Ureter (tissue), 1 donor: ENCODE data around the gene ZFHX3. TPM values are rescaled to one million over a fixed set of nuclear protein-coding genes. Genes with fewer than 3 reads are reported as not detected.

Experiments
- DNase-seq: peaks from one replicate; pipeline ENCODE4 v3.0.0-alpha.2; 2020; ENCODE audit warnings: low spot score
- total RNA-seq: library from RNA; stranded (reverse); gene quantifications from one replicate; pipeline ENCODE4 v1.2.4, GENCODE V29; 2023
- donor health status: DM: yes; HTN: yes; CAD: no.

The ZFHX3 gene
- total RNA-seq, 1 donor from 2014 or later = 60.8 TPM

- no peak for DNase-seq
Observed at GRCh38 chr16:73069581-73070262, 21.8 kb upstream of the ZFHX3 start.

GRCh38 chr16:73068541-73069401 is 20.8 kb upstream of the ZFHX3 start:
- peak; percentile 84 for DNase-seq

GRCh38 chr16:73067671-73068540 is 20.0 kb upstream of the ZFHX3 start:
- DNase-seq = no peak

GRCh38 chr16:73066927-73067670 is 19.2 kb upstream of the ZFHX3 start:
- no peak for DNase-seq

GRCh38 chr16:73066331-73066926 is 18.5 kb upstream of the ZFHX3 start:
- DNase-seq = no peak

- DNase-seq = no peak
Observed at GRCh38 chr16:73065632-73066330, 17.9 kb upstream of the ZFHX3 start.

GRCh38 chr16:73064994-73065545 is 17.1 kb upstream of the ZFHX3 start:
- no peak for DNase-seq

GRCh38 chr16:73064212-73064993 is 16.5 kb upstream of the ZFHX3 start:
- no peak for DNase-seq

GRCh38 chr16:73063854-73064211 is 15.9 kb upstream of the ZFHX3 start:
- DNase-seq = no peak

GRCh38 chr16:73062743-73063733 is 15.1 kb upstream of the ZFHX3 start:
- DNase-seq = no peak

- no peak for DNase-seq
Observed at GRCh38 chr16:73062001-73062616, 14.2 kb upstream of the ZFHX3 start.

GRCh38 chr16:73060892-73061490 is 13.1 kb upstream of the ZFHX3 start:
- DNase-seq = no peak

GRCh38 chr16:73059779-73060615 is 12.1 kb upstream of the ZFHX3 start:
- DNase-seq = no peak

- DNase-seq = no peak
Observed at GRCh38 chr16:73058616-73059409, 10.9 kb upstream of the ZFHX3 start.

GRCh38 chr16:73058221-73058615 is 10.3 kb upstream of the ZFHX3 start:
- DNase-seq = no peak
